ENCODE measurements around the gene BABAM2. TPM values are rescaled to one million over a fixed set of nuclear protein-coding genes. Genes with fewer than 3 reads are reported as not detected.

Gene BABAM2
- total RNA-seq, 6 experiments from 2014 or later: 17.1 to 39.4 (median 25.5) TPM

DNA sequence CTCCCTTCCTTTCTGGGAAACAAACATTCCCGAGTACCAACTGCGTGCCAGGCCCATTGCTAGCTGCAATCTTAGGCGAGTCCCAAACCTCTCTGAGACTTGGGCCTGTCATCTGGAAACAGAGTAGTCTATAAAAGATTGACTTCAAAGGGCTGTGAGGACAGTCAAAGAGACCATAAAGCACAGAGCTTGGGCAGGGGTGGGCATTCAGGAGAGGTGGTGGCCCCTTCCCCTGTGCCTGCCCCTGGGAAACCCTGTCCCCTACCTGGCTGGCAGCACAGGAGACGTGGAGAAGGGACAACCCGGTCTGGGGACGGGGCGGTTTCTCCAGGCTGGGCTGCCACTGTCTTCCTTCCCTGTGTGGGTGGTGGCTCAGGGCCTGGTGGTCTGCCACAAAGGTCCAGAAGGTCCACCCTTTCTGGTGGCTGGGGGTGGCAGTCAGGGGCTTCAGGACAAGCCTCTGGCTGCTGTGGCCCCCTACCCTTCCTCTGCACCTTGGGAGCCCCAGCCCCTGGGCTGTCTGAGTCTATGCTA, 468.2 kb downstream of the BABAM2 start:
- intact Hi-C loops (cut with DNase I): no loop called here
- no peak overlapping the region for H3K4me3 ChIP-seq
- H3K4me1 ChIP-seq: peaks cover 0 to 21% (median 10%) of the 10 kb centered on the region in 4 donors

DNA sequence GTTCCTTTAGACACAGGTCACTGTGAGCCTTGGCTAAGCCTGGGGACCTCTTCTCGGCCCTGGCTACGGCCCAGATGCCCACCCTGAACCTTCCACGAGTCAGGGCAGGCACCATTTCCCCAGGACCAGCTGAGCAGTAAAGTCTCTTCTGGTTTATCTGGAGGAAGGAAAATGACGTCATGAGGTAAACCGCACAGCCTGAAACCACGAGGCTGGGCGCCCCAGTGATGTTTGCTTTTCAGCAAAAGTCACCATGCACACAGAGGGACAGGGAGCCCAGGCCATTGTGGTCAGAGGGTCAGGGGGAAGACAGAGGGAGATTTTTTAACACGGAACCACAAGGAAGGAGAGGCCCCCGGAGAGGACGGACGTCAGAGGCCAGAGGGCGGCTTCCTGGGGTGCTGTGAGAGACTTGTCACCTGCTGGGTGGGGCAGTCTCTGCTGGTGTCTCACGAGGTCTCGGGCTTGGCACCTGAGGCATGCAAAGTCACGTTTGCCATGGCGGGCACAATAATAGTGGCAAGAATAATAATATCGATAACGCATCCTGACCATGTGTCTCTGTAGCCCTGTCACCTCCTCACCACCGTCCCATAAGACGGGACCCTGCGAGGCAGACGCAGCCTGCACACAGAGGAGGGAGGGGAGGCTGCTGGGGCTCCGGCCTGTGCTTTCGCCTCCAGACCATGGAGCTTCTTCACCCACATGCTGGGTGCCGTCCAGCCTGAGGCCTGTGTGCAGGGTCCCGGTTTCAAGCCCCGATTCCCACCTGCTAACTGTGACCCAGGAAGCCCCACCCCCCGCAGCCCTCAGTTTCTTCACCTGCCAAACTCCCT, 468.9 kb downstream of the BABAM2 start:
- TF ChIP-seq POLR2A (IDR thresholded peaks at IDR 0.05): no peak
- TF ChIP-seq, protein P1, sequence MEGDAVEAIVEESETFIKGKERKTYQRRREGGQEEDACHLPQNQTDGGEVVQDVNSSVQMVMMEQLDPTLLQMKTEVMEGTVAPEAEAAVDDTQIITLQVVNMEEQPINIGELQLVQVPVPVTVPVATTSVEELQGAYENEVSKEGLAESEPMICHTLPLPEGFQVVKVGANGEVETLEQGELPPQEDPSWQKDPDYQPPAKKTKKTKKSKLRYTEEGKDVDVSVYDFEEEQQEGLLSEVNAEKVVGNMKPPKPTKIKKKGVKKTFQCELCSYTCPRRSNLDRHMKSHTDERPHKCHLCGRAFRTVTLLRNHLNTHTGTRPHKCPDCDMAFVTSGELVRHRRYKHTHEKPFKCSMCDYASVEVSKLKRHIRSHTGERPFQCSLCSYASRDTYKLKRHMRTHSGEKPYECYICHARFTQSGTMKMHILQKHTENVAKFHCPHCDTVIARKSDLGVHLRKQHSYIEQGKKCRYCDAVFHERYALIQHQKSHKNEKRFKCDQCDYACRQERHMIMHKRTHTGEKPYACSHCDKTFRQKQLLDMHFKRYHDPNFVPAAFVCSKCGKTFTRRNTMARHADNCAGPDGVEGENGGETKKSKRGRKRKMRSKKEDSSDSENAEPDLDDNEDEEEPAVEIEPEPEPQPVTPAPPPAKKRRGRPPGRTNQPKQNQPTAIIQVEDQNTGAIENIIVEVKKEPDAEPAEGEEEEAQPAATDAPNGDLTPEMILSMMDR (IDR thresholded peaks at IDR 0.05): no peak
- ATAC-seq (peak; percentile 6 to 26 (median 16)), DNase-seq (peak in 2 of 3 donors; percentile 66 to 69)
- H3K36me3 ChIP-seq: no peaks in the 10 kb centered on the region
- WGBS (ENCODE audit: insufficient coverage, low coverage, low lambda C conversion rate, missing lambda C conversion rate): 40% methylated on average over 14 of the region's 28 CpGs
- intact Hi-C loops (cut with DNase I): no loop called here
- peaks cover 0 to 21% (median 10%) of the 10 kb centered on the region in 4 donors for H3K4me1 ChIP-seq
- H3K9me3 ChIP-seq: no peaks in the 10 kb centered on the region
- H3K27ac ChIP-seq: peak overlapping the region in 1 of 3 donors; percentile 29
- H3K27me3 ChIP-seq: no peaks in the 10 kb centered on the region
- no peak overlapping the region for H3K4me3 ChIP-seq

More for the DNA sequence above, 468.2 kb downstream of the BABAM2 start:
- Histone ChIP-seq H3K36me3 (no peaks in the 10 kb centered on the region), H3K9me3 (no peaks in the 10 kb centered on the region), H3K27me3 (no peaks in the 10 kb centered on the region), H3K27ac (peak overlapping the region in 1 of 3 donors; percentile 29)
- DNase-seq (no peak), ATAC-seq (no peak)
- TF ChIP-seq, protein P1 (IDR thresholded peaks at IDR 0.05): no peak
- no peak for TF ChIP-seq POLR2A (IDR thresholded peaks at IDR 0.05)
- WGBS (ENCODE audit: insufficient coverage, low coverage, low lambda C conversion rate, missing lambda C conversion rate): no CpG with 5 or more reads among the region's 7 CpGs

DNA sequence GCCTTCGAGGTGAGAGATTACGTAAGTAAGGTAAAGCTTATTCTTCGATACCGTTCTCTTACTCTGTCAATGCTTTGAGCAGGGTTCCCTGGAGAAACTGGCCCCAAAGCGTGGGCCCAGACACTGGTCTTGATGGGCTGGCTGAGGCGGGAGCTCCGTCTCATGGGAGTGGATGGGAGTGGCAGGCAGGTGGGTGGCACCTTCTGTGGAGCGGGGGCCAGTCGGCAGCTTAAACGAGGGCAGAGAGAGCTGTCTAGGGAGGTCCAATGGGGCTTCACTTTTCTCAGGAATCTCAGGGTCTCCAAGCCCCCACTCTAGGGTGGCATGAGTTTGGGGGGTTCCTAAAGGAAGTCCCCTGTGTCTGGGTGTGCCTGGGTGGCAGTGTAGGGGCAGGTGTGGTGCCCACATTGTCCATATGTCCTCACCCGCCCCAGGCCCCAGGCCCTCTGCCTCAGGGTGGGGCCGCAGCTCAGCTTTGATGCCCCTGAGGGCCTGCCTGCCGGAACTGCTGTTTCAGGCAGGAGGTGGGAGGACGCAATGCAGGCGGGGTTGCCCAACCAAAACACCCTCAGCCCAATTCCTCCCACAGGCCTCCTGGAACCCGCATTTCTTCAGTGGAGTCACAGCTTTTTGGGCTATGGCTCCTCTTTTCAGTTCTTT, 469.7 kb downstream of the BABAM2 start:
- DNase-seq (peak in 1 of 3 donors; percentile 46), ATAC-seq (no peak)
- Histone ChIP-seq H3K9me3 (no peaks in the 10 kb centered on the region), H3K4me1 (peaks cover 0 to 18% (median 9%) of the 10 kb centered on the region in 4 donors), H3K27ac (no peak overlapping the region), H3K4me3 (no peak overlapping the region), H3K36me3 (no peaks in the 10 kb centered on the region), H3K27me3 (no peaks in the 10 kb centered on the region)
- WGBS (ENCODE audit: insufficient coverage, low coverage, low lambda C conversion rate, missing lambda C conversion rate): 20% methylated on average over 1 of the region's 16 CpGs
- intact Hi-C loops (cut with DNase I): no loop called here
- TF ChIP-seq, protein P1 (IDR thresholded peaks at IDR 0.05): no peak
- TF ChIP-seq POLR2A (IDR thresholded peaks at IDR 0.05): no peak

DNA sequence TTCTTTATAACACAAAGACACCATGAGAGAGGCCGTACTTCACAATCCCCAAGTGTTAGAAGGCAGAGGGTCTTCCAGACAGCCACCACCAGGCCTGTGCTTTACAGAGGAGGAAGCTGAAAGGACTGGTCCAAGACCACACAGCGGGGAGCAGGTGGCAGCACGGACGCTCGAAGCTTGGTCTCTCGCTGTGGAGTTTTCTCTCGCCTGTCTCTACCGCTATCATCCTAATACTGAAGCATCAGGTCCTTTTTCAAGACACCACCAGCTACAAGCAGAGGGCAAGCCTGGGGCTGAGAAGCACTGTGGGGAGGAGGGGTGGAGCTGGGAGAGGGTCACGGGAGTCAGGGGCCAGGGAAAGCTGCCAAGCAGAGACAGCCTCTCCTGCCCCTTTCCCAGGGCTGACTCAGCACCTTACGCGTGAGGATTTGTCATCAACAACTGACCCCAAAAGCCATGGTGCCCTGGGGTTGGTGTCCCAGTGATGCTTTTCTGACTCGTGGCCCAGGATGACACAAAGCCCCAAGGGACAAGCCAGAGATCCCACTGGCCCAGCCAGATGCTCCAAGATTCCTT, 470.3 kb downstream of the BABAM2 start:
- no peak for TF ChIP-seq POLR2A (IDR thresholded peaks at IDR 0.05)
- TF ChIP-seq, protein P1 (IDR thresholded peaks at IDR 0.05): no peak
- no peaks in the 10 kb centered on the region for H3K9me3 ChIP-seq
- DNase-seq (peak in 2 of 3 donors; percentile 45 to 56), ATAC-seq (peak in 1 of 4 donors; percentile 3)
- no peaks in the 10 kb centered on the region for H3K27me3 ChIP-seq
- intact Hi-C loops (cut with DNase I): no loop called here
- no peaks in the 10 kb centered on the region for H3K36me3 ChIP-seq
- no peak overlapping the region for H3K4me3 ChIP-seq
- no peak overlapping the region for H3K27ac ChIP-seq
- 61% methylated on average over 8 of the region's 12 CpGs for WGBS (ENCODE audit: insufficient coverage, low coverage, low lambda C conversion rate, missing lambda C conversion rate)
- peaks cover 0 to 12% (median 6%) of the 10 kb centered on the region in 4 donors for H3K4me1 ChIP-seq

Measured in right lobe of liver (tissue), 6 donors.